Ovary (tissue), 3 donors: Measurements from ENCODE around the gene DOCK2.

ENCODE experiments used
- CTCF ChIP-seq, 3 donors: fragments of 450-650 bp in 2 of 3; fragments of 200-600 bp in 1 of 3; IDR thresholded peaks; one replicate each; pipeline versions ENCODE4 v1.5.1 to v1.8.0; 2016 to 2022; ENCODE audit warnings: antibody characterized with exemption in 3 of 3, mild to moderate bottlenecking in 1 of 3
- POLR2A ChIP-seq: fragments of 450-650 bp; IDR thresholded peaks from one replicate; pipeline ENCODE4 v1.6.1; 2017; ENCODE audit warnings: antibody characterized with exemption, mild to moderate bottlenecking, moderate library complexity
- donor health status: DM: no; HTN: no; CAD: no.

GRCh38 chr5:169788168-169788567 lies 151.1 kb downstream of the DOCK2 start:
- TF ChIP-seq CTCF (IDR thresholded peaks at IDR 0.05) (no peak), POLR2A (no peak)
